ENCODE data around the gene SPAM1.
"Not testable (repeated sequence)": the region's sequence is repeated elsewhere in the genome, so short reads cannot be mapped to it uniquely, and the experiment has no call there.

The SPAM1 gene

DNA sequence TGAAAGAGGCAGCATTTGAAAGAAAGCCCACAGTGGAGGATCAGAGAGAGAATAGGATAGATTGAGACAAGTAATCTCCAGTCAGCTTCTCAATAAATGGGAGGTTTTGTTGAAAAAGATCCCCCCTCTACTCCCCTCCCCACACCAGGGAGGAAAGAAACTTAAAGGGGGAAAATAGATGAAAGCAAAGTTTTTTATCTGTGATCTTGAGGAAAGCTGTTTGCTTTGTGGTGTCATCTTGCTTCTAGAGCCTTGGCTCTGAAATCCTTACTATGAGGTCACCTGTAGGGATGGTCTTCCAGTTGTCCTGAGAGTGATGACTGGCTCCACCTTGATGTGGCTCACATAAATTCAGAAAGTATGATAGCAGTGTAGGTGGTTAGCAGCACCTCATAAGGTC lies at the start of gene SPAM1:
Gene SPAM1, plus strand, starts transcription at position 301 of the 400 bp plus-strand sequence. CDS start 28,330 bp downstream, outside the sequence.
- no peak for DNase-seq (ENCODE audit: low read depth, low spot score)

DNA sequence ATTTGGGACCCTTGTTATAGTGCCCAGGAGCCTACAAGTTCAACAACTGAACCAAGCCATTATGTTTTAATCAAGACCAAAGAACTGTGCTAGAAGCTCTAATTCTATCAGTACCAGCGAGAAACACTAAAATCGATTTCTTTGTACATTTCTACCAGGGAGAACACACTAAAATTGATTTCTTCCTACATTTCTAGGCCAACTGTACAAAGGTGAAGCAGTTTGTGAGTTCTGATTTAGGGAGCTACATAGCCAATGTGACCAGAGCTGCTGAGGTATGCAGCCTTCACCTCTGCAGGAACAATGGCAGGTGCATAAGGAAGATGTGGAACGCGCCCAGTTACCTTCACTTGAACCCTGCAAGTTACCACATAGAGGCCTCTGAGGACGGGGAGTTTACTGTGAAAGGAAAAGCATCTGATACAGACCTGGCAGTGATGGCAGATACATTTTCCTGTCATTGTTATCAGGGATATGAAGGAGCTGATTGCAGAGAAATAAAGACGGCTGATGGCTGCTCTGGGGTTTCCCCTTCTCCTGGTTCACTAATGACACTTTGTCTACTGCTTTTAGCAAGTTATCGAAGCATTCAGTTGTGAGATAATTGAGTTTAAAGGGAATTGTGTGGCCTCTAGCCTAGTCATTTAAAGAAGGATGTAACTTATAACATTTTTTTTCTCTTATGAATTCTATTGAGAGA lies 48.3 kb upstream of the SPAM1 start:
- no peak for DNase-seq (ENCODE audit: low read depth, low spot score)

GRCh38 chr7:123879628-123880027 lies 45.4 kb upstream of the SPAM1 start:
- DNase-seq (ENCODE audit: low read depth, low spot score), result no peak

GRCh38 chr7:123881300-123881699 lies 43.7 kb upstream of the SPAM1 start:
- DNase-seq (ENCODE audit: low read depth, low spot score), result no peak

GRCh38 chr7:123883154-123883553 lies 41.9 kb upstream of the SPAM1 start:
- no peak for DNase-seq (ENCODE audit: low read depth, low spot score)

- DNase-seq (ENCODE audit: low read depth, low spot score), result no peak
Measured at GRCh38 chr7:123888192-123888591, 36.8 kb upstream of the SPAM1 start.

- DNase-seq (ENCODE audit: low read depth, low spot score), result not testable (repeated sequence)
Measured at GRCh38 chr7:123894753-123895152, 30.3 kb upstream of the SPAM1 start.

DNA sequence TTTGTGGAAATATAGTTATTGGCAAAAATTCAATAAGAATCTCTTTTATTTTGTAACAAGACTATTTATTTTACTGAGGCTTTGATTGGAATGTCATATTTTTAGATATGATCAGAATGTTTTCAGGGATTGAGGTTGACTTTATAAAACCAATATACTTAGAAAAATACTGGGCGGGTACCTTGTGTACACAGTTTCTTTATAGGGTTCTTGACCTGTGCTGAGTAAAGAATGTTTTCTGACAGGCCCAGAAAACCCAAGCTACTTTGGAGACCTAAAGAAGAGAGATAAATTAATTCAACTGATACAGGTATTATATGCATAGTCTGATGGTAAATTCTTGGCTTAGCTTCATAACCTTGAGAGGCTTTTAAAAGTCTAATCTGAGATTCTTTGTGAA lies 23.9 kb upstream of the SPAM1 start:
- DNase-seq (ENCODE audit: low read depth, low spot score), result no peak

GRCh38 chr7:123905714-123906113 lies 19.3 kb upstream of the SPAM1 start:
- DNase-seq (ENCODE audit: low read depth, low spot score), result no peak

GRCh38 chr7:123916240-123916724 lies 8.8 kb upstream of the SPAM1 start:
- DNase-seq (ENCODE audit: low read depth, low spot score), result no peak

DNA sequence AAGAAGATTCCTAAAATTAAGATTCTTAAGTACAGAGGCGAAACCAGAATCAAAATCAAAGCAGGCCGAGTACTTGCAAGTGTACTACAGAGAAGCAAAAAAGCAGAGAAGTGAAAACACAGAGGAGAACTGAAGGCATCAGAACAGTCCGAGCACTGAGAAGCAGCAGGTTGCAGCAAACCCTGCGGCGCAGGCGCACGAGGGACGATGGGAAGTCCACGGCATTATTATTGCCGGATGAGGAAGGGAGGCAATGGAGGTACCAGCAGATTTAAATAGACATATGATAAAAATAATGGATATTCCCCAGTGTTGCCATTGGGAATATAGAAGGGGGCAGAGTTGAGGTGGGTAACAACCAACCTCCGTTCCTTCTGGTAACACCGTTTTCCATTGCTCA lies 7.2 kb upstream of the SPAM1 start:
- no peak for DNase-seq (ENCODE audit: low read depth, low spot score)

DNA sequence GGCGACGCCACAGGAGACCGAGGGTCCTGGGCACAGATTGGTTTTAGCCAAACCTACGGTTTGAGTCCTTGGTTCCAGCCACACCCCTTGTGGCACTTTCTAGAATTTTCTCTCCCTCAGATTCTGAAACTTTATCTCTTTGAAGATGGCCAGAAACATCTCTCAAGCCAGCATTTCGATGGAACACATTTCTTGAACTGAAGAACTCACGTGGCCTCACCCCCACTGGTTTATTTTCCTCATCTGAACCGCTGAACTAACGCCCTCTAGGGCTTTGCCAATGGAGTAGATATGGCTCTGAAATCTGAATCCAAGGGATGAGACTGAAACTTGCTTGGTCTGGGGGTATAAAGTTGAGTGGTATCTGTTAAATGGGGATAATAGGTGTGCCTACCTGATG lies 6.7 kb upstream of the SPAM1 start:
- DNase-seq (ENCODE audit: low read depth, low spot score), result no peak

GRCh38 chr7:123923599-123923998 lies 1.4 kb upstream of the SPAM1 start:
- DNase-seq (ENCODE audit: low read depth, low spot score), result no peak

GRCh38 chr7:123929107-123929506 lies 4.1 kb downstream of the SPAM1 start:
- DNase-seq (ENCODE audit: low read depth, low spot score), result no peak

DNA sequence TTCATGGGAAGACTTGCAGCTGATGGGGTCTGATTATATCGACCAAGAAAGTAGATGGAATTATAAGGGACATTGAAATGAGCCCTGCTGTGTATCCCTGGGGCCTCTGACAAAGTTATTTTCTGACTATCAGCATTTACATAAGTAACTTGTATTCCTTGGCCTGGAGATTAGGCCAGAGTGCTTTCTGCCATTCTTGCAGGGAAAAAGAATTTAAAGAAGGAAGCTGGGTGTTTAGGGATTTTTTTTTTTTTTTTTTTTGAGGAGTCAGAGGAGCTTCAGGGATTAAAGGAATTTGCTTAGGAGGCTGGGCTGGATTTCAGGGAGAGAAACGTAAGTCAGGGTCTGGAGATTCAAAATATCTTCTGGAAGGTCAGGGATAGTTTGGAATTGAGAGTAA lies 4.6 kb downstream of the SPAM1 start:
- DNase-seq (ENCODE audit: low read depth, low spot score), result no peak

DNA sequence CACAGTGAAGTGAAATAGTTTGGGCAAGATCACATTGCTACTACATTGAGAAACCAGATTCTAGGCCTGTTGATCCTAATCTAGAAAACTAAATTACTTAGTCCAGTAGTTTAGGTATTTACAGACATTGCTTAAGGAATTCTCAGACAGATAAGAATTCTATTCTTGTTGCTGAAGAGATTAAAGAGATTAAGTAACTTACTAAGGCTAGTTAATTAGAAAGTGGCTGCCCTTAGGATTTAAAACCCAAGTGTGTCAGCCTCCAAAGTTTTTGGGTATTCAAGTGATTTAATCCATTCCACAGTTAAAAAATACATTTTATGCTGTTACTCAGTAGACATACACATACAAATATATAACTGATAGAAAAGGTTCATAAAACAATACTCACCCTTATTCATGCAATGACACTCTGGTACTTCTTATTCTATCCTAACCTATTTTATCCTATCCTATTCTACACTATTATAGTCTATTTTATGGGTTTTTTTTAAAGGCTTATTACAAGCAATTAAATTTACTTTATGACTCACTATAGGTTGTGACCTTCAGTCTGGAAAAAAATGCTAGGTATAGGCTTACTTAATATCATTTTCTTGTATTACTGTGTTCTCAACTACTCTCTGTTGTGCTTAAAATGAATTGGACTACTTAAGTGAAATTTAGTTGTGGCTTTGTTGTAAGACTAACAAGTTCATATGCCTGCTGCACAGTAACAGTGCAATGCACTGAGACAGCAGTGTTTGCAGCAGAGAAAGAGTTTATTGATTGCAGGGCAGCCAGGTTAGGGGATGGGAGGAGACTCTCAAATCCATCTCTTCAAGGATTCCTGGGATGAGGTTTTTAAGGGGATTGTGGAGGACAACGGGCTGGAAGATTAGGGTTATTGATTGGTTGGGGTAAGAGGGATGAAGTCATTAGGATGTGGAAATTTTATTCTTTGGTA lies 10.7 kb downstream of the SPAM1 start:
- DNase-seq (ENCODE audit: low read depth, low spot score), result no peak

DNA sequence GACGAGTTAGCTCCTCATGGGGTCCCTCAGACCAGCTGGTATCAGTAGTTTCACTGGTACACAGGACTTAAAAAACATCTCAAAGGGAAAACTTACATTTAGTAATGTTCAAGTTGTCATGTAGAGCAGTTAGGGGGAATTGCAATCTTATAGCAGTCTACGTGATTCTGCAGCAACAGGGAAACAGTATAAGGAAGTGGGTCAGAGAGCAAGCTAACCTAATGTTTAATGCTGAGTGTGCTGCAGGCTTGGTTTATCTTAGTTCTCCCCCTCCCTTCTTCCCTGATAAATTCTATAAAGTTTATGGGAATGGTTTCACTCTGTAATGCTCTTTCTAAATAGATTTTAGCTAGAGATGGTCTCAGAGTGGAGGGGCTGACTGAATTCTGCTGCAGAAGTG lies 11.3 kb downstream of the SPAM1 start:
- DNase-seq (ENCODE audit: low read depth, low spot score), result no peak

DNA sequence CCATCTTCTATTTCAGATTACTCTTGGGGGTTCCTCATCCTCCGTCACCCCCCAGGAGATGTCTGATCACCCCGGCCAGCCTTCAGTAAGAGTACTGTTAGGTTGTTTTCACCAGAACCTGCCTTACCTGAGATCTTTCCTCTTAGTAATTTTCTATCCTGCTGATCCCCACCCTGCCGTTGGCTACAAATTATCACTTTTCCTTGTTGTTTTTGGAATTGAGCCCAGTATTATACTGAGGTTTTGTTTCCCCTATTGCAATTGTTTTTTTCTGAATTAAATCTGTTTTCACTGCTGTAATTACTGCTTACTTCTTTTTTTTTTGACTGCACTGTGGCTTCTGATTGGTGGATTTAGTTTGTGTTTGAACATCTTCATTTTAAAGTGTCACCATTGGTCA lies 14.7 kb downstream of the SPAM1 start:
- no peak for DNase-seq (ENCODE audit: low read depth, low spot score)

- DNase-seq (ENCODE audit: low read depth, low spot score), result no peak
Measured at GRCh38 chr7:123941391-123942180, 16.5 kb downstream of the SPAM1 start.

GRCh38 chr7:123944395-123944794 lies 19.4 kb downstream of the SPAM1 start:
- DNase-seq (ENCODE audit: low read depth, low spot score), result no peak

DNA sequence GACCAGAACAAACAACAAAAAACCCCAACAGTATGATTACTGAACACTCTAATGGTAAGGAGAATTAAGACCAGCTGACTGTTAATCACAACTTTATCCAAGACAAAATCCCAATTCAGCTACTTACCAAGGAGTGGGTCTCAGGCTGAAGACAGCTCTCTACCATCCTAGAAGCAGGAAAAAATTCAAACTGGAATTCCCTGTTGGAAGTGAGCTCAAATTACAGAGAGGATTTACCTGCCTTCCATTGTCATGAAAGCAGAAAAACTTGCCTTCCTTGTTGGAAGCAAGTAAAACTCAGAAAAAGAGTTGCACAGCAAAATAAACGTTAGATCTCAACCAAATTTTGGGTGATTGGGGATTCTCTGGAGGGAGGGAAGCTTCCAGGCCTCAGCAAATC lies 20.9 kb downstream of the SPAM1 start:
- no peak for DNase-seq (ENCODE audit: low read depth, low spot score)

DNA sequence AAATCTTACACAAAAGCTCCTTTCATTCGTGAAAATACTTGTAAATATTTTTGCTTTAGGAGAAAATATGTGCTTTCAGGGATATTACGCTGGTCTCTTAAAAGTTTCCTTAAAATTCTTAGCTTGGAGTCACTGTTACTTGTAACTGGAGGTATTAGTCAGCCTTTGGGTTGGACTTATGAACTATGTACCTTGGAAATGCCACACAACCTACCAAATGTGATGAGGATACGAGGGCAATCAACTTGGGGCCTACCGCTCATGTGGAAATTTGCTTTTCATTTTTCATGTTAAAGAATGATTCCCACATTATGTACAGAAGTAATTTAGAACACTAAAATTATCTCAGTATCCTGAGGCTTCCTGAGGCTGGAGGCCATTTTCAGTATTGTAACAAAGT lies 23.1 kb downstream of the SPAM1 start:
- DNase-seq (ENCODE audit: low read depth, low spot score), result no peak

Measured in brain pericyte (primary cell).